ENCODE results near the gene ARMC6. TPM values are rescaled to one million over a fixed set of nuclear protein-coding genes. Genes with fewer than 3 reads are reported as not detected.
"Not testable (repeated sequence)": the region's sequence is repeated elsewhere in the genome, so short reads cannot be mapped to it uniquely, and the experiment has no call there.

ARMC6 gene
- total RNA-seq, 1 donor from 2014 or later, result 15.9 TPM

- DNase-seq (ENCODE audit: low spot score), result no peak
- intact Hi-C loops (cut with DNase I), result no loop called here
Measured at GRCh38 chr19:19098084-19098702, 64.8 kb downstream of the ARMC6 start.

GRCh38 chr19:19098703-19099632 is 65.6 kb downstream of the ARMC6 start:
- no peak for DNase-seq (ENCODE audit: low spot score)
- intact Hi-C loops (cut with DNase I), result no loop called here

GRCh38 chr19:19101540-19101939 is 68.1 kb downstream of the ARMC6 start:
- no peak for DNase-seq (ENCODE audit: low spot score)
- intact Hi-C loops (cut with DNase I), result no loop called here

GRCh38 chr19:19102566-19102965 is 69.2 kb downstream of the ARMC6 start:
- intact Hi-C loops (cut with DNase I), result not testable (repeated sequence)

GRCh38 chr19:19103167-19103566 is 69.8 kb downstream of the ARMC6 start:
- no peak for DNase-seq (ENCODE audit: low spot score)
- intact Hi-C loops (cut with DNase I), result no loop called here

More at GRCh38 chr19:19102566-19102965, 69.2 kb downstream of the ARMC6 start:
- not testable (repeated sequence) for DNase-seq (ENCODE audit: low spot score)

GRCh38 chr19:19105365-19106055 is 72.1 kb downstream of the ARMC6 start:
- intact Hi-C loops (cut with DNase I), result no loop called here
- DNase-seq (ENCODE audit: low spot score), result no peak

- intact Hi-C loops (cut with DNase I), result no loop called here
- DNase-seq (ENCODE audit: low spot score), result no peak
Measured at GRCh38 chr19:19106056-19106551, 72.7 kb downstream of the ARMC6 start.

- DNase-seq (ENCODE audit: low spot score); intact Hi-C loops (cut with DNase I): not testable (repeated sequence)
Measured at GRCh38 chr19:19106938-19107337, 73.5 kb downstream of the ARMC6 start.

GRCh38 chr19:19107654-19108053 is 74.3 kb downstream of the ARMC6 start:
- DNase-seq (ENCODE audit: low spot score), result no peak

More at GRCh38 chr19:19107654-19108053, 74.3 kb downstream of the ARMC6 start:
- intact Hi-C loops (cut with DNase I), result no loop called here

Other genes starting within 250 kb of the ARMC6 start
- 31.8 TPM for gene COMP, start 242.3 kb upstream of the ARMC6 start, total RNA-seq
- 40.2 TPM for gene UPF1, start 201.6 kb upstream of the ARMC6 start, total RNA-seq
- 1.8 TPM for gene CERS1, start 137.4 kb upstream of the ARMC6 start, total RNA-seq
- gene COPE, start 114.2 kb upstream of the ARMC6 start, total RNA-seq, result 133 TPM
- gene DDX49, start 113.9 kb upstream of the ARMC6 start, total RNA-seq, result 22.9 TPM
- 15.6 TPM for gene HOMER3, start 92.4 kb upstream of the ARMC6 start, total RNA-seq
- 60.4 TPM for gene SUGP2, start 86 bp upstream of the ARMC6 start, total RNA-seq
- gene SLC25A42, start 30.4 kb downstream of the ARMC6 start, total RNA-seq, result 14.9 TPM
- gene TMEM161A, start 104.9 kb downstream of the ARMC6 start, total RNA-seq, result 12.2 TPM
- gene MEF2B, start 136.7 kb downstream of the ARMC6 start, total RNA-seq, result 0.67 TPM
- gene BORCS8, start 158.5 kb downstream of the ARMC6 start, total RNA-seq, result 27.1 TPM
- gene RFXANK, start 158.7 kb downstream of the ARMC6 start, total RNA-seq, result 29.6 TPM
- 6.1 TPM for gene NR2C2AP, start 169.8 kb downstream of the ARMC6 start, total RNA-seq
- not detected for gene NCAN, start 178.4 kb downstream of the ARMC6 start, total RNA-seq
- 0.89 TPM for gene TM6SF2, start 239.7 kb downstream of the ARMC6 start, total RNA-seq

All from cardiac septum (tissue), 1 donor.